DOHH2 (cell line): ENCODE data around the gene OR10V1.

Source experiments
- H3F3A ChIP-seq: fragments of 200-600 bp; sonication (generic), shearing (Covaris generic); 2 replicates; pipeline ENCODE4 v1.6.0; 2016; ENCODE audit warnings: antibody characterized with exemption, mild to moderate bottlenecking; ENCODE audit not compliant: control insufficient read depth, insufficient read depth
- H3K27ac ChIP-seq: fragments of 200-600 bp; sonication (generic); 2 replicates; pipeline ENCODE4 v1.5.1; 2014; ENCODE audit warnings: low read depth, mild to moderate bottlenecking, low read length, moderate library complexity
- H3K27me3 ChIP-seq: fragments of 200-600 bp; sonication (generic); 2 replicates; pipeline ENCODE4 v1.6.1; 2014; ENCODE audit warnings: mild to moderate bottlenecking, low read length, mixed read lengths; ENCODE audit not compliant: control insufficient read depth
- H3K36me3 ChIP-seq: fragments of 200-600 bp; sonication (generic); 2 replicates; pipeline ENCODE4 v1.6.1; 2014; ENCODE audit warnings: mild to moderate bottlenecking, low read length, moderate library complexity, mixed read lengths; ENCODE audit not compliant: control insufficient read depth
- H3K4me1 ChIP-seq: fragments of 200-600 bp; sonication (generic); 2 replicates; pipeline ENCODE4 v1.6.1; 2014; ENCODE audit warnings: mild to moderate bottlenecking, low read length, mixed read lengths; ENCODE audit not compliant: control insufficient read depth
- H3K4me2 ChIP-seq: fragments of 200-600 bp; sonication (generic); 2 replicates; pipeline ENCODE4 v1.6.0; 2014; ENCODE audit warnings: mild to moderate bottlenecking, low read length, moderate library complexity
- H3K4me3 ChIP-seq: fragments of 200-600 bp; sonication (generic); 2 replicates; pipeline ENCODE4 v1.5.1; 2014; ENCODE audit warnings: mild to moderate bottlenecking, low read length, mixed read lengths
- H3K79me2 ChIP-seq: fragments of 200-600 bp; sonication (generic); 2 replicates; pipeline ENCODE4 v1.6.1; 2014; ENCODE audit warnings: mild to moderate bottlenecking, low read length, mixed read lengths; ENCODE audit not compliant: control insufficient read depth
- H3K9me2 ChIP-seq: fragments of 200-600 bp; sonication (generic); replicated peaks from 2 replicates; pipeline ENCODE4 v1.6.1; 2014; ENCODE audit warnings: mild to moderate bottlenecking, low read length, mixed read lengths; ENCODE audit not compliant: control insufficient read depth
- H3K9me3 ChIP-seq: fragments of 200-600 bp; sonication (generic); 2 replicates; pipeline ENCODE4 v1.6.1; 2014; ENCODE audit warnings: antibody characterized with exemption, low read length, mixed read lengths; ENCODE audit not compliant: control insufficient read depth, insufficient read depth
- H4K20me1 ChIP-seq: fragments of 200-600 bp; sonication (generic); 2 replicates; pipeline ENCODE4 v1.6.0; 2014; ENCODE audit warnings: low read depth, mild to moderate bottlenecking, antibody characterized with exemption, low read length, moderate library complexity; ENCODE audit not compliant: control insufficient read depth, insufficient read depth
- CTCF ChIP-seq: fragments of 200-600 bp; sonication (generic); IDR thresholded peaks from one replicate; pipeline ENCODE4 v1.5.1; 2014; ENCODE audit warnings: antibody characterized with exemption, mild to moderate bottlenecking, low read depth, low read length; ENCODE audit not compliant: poor library complexity, severe bottlenecking
- EZH2phosphoT487 ChIP-seq: fragments of 200-600 bp; sonication (generic); IDR thresholded peaks from 2 replicates; pipeline ENCODE4 v1.6.1; 2017; ENCODE audit warnings: borderline replicate concordance, mild to moderate bottlenecking, antibody characterized with exemption, low read length, moderate library complexity, mixed read lengths

Gene OR10V1

GRCh38 chr11:59668950-59669610, 44.6 kb downstream of the OR10V1 start, which contains the start of gene PATL1:
PATL1 (minus strand) TSS chr11:59669037; CDS start chr11:59668895, 142 bp downstream.
- H3K36me3 ChIP-seq, result peaks cover 42% of the 10 kb centered on the region
- H3K4me2 ChIP-seq, result peak within 1 kb of the TSS; percentile 77
- peak within 1 kb of the TSS; percentile 79 for H3K4me3 ChIP-seq
- no peaks in the 10 kb centered on the region for H3K9me3 ChIP-seq
- peak within 1 kb of the TSS; percentile 56 for H3K27ac ChIP-seq
- no peaks in the 10 kb centered on the region; the same call in 1 of the 2 replicates for H4K20me1 ChIP-seq
- H3K27me3 ChIP-seq, result no peaks in the 10 kb centered on the region
- H3K9me2 ChIP-seq, result no peaks in the 10 kb centered on the region
- H3K79me2 ChIP-seq, result peaks cover 43% of the 10 kb centered on the region
- peaks cover 25% of the 10 kb centered on the region for H3K4me1 ChIP-seq
- 0 out of 2 replicates have a peak, but pooled peaks cover 2% of the 10 kb centered on the region for H3F3A ChIP-seq
- TF ChIP-seq CTCF (no peak), EZH2phosphoT487 (no peak)

- peaks cover 27% of the 10 kb centered on the region for H3K4me1 ChIP-seq
- H3K27me3 ChIP-seq, result no peaks in the 10 kb centered on the region
- H3K36me3 ChIP-seq, result peaks cover 49% of the 10 kb centered on the region
- H3K79me2 ChIP-seq, result peaks cover 50% of the 10 kb centered on the region
- H3F3A ChIP-seq, result 0 out of 2 replicates have a peak, but pooled peaks cover 2% of the 10 kb centered on the region
- H3K4me2 ChIP-seq, result peak overlapping the region; percentile 77
- H3K27ac ChIP-seq, result peak overlapping the region; percentile 56
- peak overlapping the region; percentile 79 for H3K4me3 ChIP-seq
- H4K20me1 ChIP-seq, result no peaks in the 10 kb centered on the region; the same call in 1 of the 2 replicates
- TF ChIP-seq CTCF (no peak), EZH2phosphoT487 (no peak)
- no peaks in the 10 kb centered on the region for H3K9me3 ChIP-seq
- no peaks in the 10 kb centered on the region for H3K9me2 ChIP-seq
Measured at GRCh38 chr11:59668188-59668949, 45.3 kb downstream of the OR10V1 start.

- no peaks in the 10 kb centered on the region for H3K9me2 ChIP-seq
- peak overlapping the region; percentile 79 for H3K4me3 ChIP-seq
- peaks cover 55% of the 10 kb centered on the region for H3K79me2 ChIP-seq
- no peak overlapping the region for H3K27ac ChIP-seq
- H3K27me3 ChIP-seq, result no peaks in the 10 kb centered on the region
- TF ChIP-seq EZH2phosphoT487, result no peak
- TF ChIP-seq CTCF, result no peak
- 0 out of 2 replicates have a peak, but pooled peaks cover 2% of the 10 kb centered on the region for H3F3A ChIP-seq
- H3K4me1 ChIP-seq, result peaks cover 33% of the 10 kb centered on the region
- H3K9me3 ChIP-seq, result no peaks in the 10 kb centered on the region
- peak overlapping the region; percentile 77 for H3K4me2 ChIP-seq
- H3K36me3 ChIP-seq, result peaks cover 55% of the 10 kb centered on the region
- H4K20me1 ChIP-seq, result no peaks in the 10 kb centered on the region; the same call in 1 of the 2 replicates
Measured at GRCh38 chr11:59667812-59668187, 45.8 kb downstream of the OR10V1 start.
